SU-DHL-6 (cell line): ENCODE results near the gene RNF223.

Experiments used
- H2AFZ ChIP-seq: fragments of 200-600 bp; sonication (generic); 2 replicates; pipeline ENCODE4 v1.6.1; 2014; ENCODE audit warnings: low read depth, mild to moderate bottlenecking, moderate library complexity, mixed read lengths, antibody characterized with exemption, low read length; ENCODE audit not compliant: severe bottlenecking
- H3F3A ChIP-seq: fragments of 200-600 bp; shearing (Covaris generic); 2 replicates; pipeline ENCODE4 v1.6.0; 2016; ENCODE audit warnings: antibody characterized with exemption, mild to moderate bottlenecking; ENCODE audit not compliant: insufficient read depth
- H3K27ac ChIP-seq: fragments of 200-600 bp; sonication (generic); 2 replicates; pipeline ENCODE4 v1.5.1; 2016; ENCODE audit warnings: low read depth, mild to moderate bottlenecking, low read length, moderate library complexity, mixed read lengths
- H3K27me3 ChIP-seq: fragments of 200-600 bp; sonication (generic), shearing (Covaris generic); 2 replicates; pipeline ENCODE4 v1.6.0; 2014; ENCODE audit warnings: mild to moderate bottlenecking, low read length
- H3K36me3 ChIP-seq: fragments of 200-600 bp; sonication (generic); 2 replicates; pipeline ENCODE4 v1.6.1; 2014; ENCODE audit warnings: mild to moderate bottlenecking, low read length, mixed read lengths
- H3K4me2 ChIP-seq: fragments of 300-600, 200-600 bp; shearing (Covaris generic), sonication (generic); 2 replicates; pipeline ENCODE4 v1.6.0; 2014; ENCODE audit warnings: low read length, low read depth, mild to moderate bottlenecking; ENCODE audit not compliant: poor library complexity, severe bottlenecking
- H3K4me3 ChIP-seq: fragments of 200-600 bp; sonication (generic); 2 replicates; pipeline ENCODE4 v1.5.1; 2014; ENCODE audit warnings: antibody characterized with exemption, low read length, mild to moderate bottlenecking, mixed read lengths; ENCODE audit not compliant: insufficient read depth, poor library complexity, severe bottlenecking
- H3K79me2 ChIP-seq: fragments of 200-600 bp; sonication (generic); 2 replicates; pipeline ENCODE4 v1.6.1; 2014; ENCODE audit warnings: mild to moderate bottlenecking, low read length, moderate library complexity; ENCODE audit not compliant: insufficient read depth
- H3K9ac ChIP-seq: fragments of 200-600 bp; sonication (generic); 2 replicates; pipeline ENCODE4 v1.7.0; 2014; ENCODE audit warnings: mild to moderate bottlenecking, low read length
- H3K9me2 ChIP-seq: fragments of 200-600 bp; sonication (generic); replicated peaks from 2 replicates; pipeline ENCODE4 v1.6.1; 2014; ENCODE audit warnings: low read length; ENCODE audit not compliant: insufficient read depth
- H3K9me3 ChIP-seq: fragments of 200-600 bp; sonication (generic); 2 replicates; pipeline ENCODE4 v1.6.1; 2014; ENCODE audit warnings: low read length, mixed read lengths; ENCODE audit not compliant: insufficient read depth
- H4K20me1 ChIP-seq: fragments of 200-600 bp; sonication (generic); 2 replicates; pipeline ENCODE4 v1.6.1; 2014; ENCODE audit warnings: low read depth, mild to moderate bottlenecking, antibody characterized with exemption, low read length, moderate library complexity, mixed read lengths
- EZH2phosphoT487 ChIP-seq: fragments of 200-600 bp; sonication (generic), shearing (Covaris generic); conservative IDR thresholded peaks from 2 replicates; pipeline ENCODE4 v1.6.1; 2018; ENCODE audit warnings: mild to moderate bottlenecking, antibody characterized with exemption, low read length, moderate library complexity, mixed read lengths
- TF ChIP-seq, protein P1 (sequence below): fragments of 200-600 bp; sonication (generic); IDR thresholded peaks from one replicate; pipeline ENCODE4 v1.5.1; 2017; ENCODE audit warnings: antibody characterized with exemption, mild to moderate bottlenecking, low read length, moderate library complexity; ENCODE audit not compliant: insufficient read depth, poor library complexity, severe bottlenecking

The RNF223 gene

DNA sequence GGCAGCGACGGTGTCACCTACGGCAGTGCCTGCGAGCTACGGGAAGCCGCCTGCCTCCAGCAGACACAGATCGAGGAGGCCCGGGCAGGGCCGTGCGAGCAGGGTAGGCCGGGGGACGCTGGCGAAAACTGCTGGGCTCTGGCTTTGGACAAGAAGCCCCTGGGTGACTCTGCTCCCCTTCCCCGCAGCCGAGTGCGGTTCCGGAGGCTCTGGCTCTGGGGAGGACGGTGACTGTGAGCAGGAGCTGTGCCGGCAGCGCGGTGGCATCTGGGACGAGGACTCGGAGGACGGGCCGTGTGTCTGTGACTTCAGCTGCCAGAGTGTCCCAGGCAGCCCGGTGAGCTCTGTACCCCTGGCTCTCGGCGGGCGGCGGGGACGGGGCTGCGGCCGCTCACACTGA lies 30.2 kb downstream of the RNF223 start:
- Histone ChIP-seq H3K9ac (no peak overlapping the region), H2AFZ (no peak overlapping the region), H3K9me3 (no peaks in the 10 kb centered on the region), H3K27me3 (no peaks in the 10 kb centered on the region), H3K79me2 (no peaks in the 10 kb centered on the region), H3K9me2 (no peaks in the 10 kb centered on the region), H3K27ac (no peak overlapping the region), H4K20me1 (no peaks in the 10 kb centered on the region), H3K4me3 (no peak overlapping the region), H3F3A (no peaks in the 10 kb centered on the region), H3K36me3 (no peaks in the 10 kb centered on the region), H3K4me2 (no peak overlapping the region)
- no peak for TF ChIP-seq EZH2phosphoT487
- TF ChIP-seq, protein P1, sequence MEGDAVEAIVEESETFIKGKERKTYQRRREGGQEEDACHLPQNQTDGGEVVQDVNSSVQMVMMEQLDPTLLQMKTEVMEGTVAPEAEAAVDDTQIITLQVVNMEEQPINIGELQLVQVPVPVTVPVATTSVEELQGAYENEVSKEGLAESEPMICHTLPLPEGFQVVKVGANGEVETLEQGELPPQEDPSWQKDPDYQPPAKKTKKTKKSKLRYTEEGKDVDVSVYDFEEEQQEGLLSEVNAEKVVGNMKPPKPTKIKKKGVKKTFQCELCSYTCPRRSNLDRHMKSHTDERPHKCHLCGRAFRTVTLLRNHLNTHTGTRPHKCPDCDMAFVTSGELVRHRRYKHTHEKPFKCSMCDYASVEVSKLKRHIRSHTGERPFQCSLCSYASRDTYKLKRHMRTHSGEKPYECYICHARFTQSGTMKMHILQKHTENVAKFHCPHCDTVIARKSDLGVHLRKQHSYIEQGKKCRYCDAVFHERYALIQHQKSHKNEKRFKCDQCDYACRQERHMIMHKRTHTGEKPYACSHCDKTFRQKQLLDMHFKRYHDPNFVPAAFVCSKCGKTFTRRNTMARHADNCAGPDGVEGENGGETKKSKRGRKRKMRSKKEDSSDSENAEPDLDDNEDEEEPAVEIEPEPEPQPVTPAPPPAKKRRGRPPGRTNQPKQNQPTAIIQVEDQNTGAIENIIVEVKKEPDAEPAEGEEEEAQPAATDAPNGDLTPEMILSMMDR: no peak

DNA sequence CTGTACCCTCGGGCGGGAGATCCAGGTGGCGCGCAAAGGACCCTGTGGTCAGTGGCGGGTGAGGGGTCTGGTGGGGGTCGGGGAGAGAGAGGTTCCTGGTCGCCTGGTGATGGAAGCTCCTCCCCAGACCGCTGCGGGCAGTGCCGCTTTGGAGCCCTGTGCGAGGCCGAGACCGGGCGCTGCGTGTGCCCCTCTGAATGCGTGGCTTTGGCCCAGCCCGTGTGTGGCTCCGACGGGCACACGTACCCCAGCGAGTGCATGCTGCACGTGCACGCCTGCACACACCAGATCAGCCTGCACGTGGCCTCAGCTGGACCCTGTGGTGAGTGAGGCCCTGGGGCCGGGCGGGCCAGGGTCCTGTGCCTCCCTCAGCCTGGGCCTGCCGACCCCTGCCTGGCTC lies 30.7 kb downstream of the RNF223 start:
- no peaks in the 10 kb centered on the region for H3K79me2 ChIP-seq
- no peak overlapping the region for H3K27ac ChIP-seq
- H4K20me1 ChIP-seq: no peaks in the 10 kb centered on the region
- no peak overlapping the region for H3K4me3 ChIP-seq
- H3K36me3 ChIP-seq: no peaks in the 10 kb centered on the region
- H2AFZ ChIP-seq: no peak overlapping the region
- no peaks in the 10 kb centered on the region for H3K27me3 ChIP-seq
- TF ChIP-seq, protein P1: no peak
- TF ChIP-seq EZH2phosphoT487: no peak
- no peaks in the 10 kb centered on the region for H3K9me3 ChIP-seq
- no peak overlapping the region for H3K9ac ChIP-seq
- H3F3A ChIP-seq: no peaks in the 10 kb centered on the region
- H3K4me2 ChIP-seq: no peak overlapping the region
- no peaks in the 10 kb centered on the region for H3K9me2 ChIP-seq

DNA sequence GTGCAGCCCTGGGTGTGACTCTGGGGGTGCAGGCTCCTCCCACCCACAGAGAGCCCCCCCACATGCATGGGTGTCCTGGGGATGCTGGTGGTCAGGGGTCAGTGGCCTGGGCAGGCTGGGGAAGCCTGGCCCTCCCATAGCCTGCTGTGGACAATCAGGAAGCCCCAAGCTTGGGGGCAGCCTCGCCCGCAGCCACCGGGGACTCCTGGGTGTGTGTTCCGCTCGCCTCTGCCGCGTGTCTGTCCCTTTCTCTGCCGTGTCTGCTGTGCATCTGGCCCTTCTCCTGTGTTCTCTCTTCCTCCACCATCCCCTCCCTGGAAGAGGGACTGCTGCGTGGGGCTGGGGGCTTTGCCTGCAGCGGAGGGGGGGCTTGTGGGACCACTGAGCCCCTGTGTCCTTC lies 31.3 kb downstream of the RNF223 start:
- Histone ChIP-seq H3K9me2 (no peaks in the 10 kb centered on the region), H3K9ac (no peak overlapping the region), H3F3A (no peaks in the 10 kb centered on the region), H3K36me3 (no peaks in the 10 kb centered on the region), H3K4me3 (no peak overlapping the region), H4K20me1 (no peaks in the 10 kb centered on the region), H3K79me2 (no peaks in the 10 kb centered on the region), H3K9me3 (no peaks in the 10 kb centered on the region), H3K27ac (no peak overlapping the region), H3K4me2 (no peak overlapping the region), H2AFZ (no peak overlapping the region), H3K27me3 (no peaks in the 10 kb centered on the region)
- TF ChIP-seq, protein P1: no peak
- TF ChIP-seq EZH2phosphoT487: no peak

DNA sequence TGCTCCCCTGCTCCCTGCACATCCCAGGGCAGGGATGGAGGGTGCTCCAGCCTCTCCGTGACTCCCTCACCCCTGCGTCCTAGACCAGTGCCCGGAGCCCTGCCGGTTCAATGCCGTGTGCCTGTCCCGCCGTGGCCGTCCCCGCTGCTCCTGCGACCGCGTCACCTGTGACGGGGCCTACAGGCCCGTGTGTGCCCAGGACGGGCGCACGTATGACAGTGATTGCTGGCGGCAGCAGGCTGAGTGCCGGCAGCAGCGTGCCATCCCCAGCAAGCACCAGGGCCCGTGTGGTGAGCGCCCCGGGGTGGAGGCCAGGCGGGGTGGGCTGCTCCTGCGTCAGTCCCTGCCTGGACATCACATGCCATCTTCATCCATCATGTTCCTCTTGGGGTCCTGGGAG lies 32.2 kb downstream of the RNF223 start:
- no peaks in the 10 kb centered on the region for H3K79me2 ChIP-seq
- H3K27ac ChIP-seq: no peak overlapping the region
- no peaks in the 10 kb centered on the region for H3K9me3 ChIP-seq
- H3F3A ChIP-seq: no peaks in the 10 kb centered on the region
- no peaks in the 10 kb centered on the region for H3K9me2 ChIP-seq
- no peaks in the 10 kb centered on the region for H3K36me3 ChIP-seq
- no peak overlapping the region for H3K9ac ChIP-seq
- H3K27me3 ChIP-seq: no peaks in the 10 kb centered on the region
- H2AFZ ChIP-seq: no peak overlapping the region
- no peak for TF ChIP-seq EZH2phosphoT487
- H4K20me1 ChIP-seq: no peaks in the 10 kb centered on the region
- H3K4me3 ChIP-seq: no peak overlapping the region
- no peak overlapping the region for H3K4me2 ChIP-seq
